ENCODE data around the gene NEDD9. TPM values are rescaled to one million over a fixed set of nuclear protein-coding genes. Genes with fewer than 3 reads are reported as not detected.

NEDD9 gene
- polyA plus RNA-seq, 1 of the 3 experiments (the other 2 are of a cell fraction): 7.4 TPM

DNA sequence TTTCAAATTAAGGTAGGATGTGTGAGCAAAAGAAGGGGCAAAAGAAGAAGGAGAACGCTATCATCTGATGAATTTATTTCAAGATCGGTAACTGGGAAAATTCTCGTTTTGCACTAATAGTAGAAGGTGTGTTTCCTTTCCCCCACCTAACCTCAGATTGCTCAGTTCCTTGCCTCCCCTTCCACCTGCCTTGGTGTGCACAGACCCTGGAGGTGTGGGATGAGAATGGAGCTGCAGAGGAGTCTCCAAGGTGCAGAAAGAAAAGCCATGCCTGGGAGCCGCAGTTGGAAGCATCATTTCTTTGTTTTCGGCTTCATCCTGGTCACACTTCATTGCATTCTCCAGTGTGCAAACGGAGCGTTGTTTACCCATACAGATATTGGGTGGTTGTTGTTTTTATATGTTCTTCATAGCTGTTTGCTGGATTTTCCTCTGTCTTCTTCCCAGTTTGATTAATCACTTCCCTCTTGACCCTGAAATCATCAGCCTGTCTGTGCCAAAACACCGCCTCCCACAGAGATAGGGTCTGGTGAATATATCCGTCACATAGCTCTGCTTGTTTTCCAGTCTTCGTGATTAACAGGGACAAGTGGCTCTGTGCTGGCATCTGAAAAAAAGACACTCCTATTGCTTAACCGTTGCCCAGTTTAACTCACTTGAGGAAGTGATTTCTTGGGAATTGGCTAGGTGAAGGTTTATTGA lies 40.2 kb upstream of the NEDD9 start:
- Histone ChIP-seq H3K9me3 (no peaks in the 10 kb centered on the region), H3F3A (replicated peaks; ENCODE audit: insufficient read depth) (peaks cover 5% of the 10 kb centered on the region), H4K20me1 (ENCODE audit: insufficient read depth) (no peaks in the 10 kb centered on the region), H3K9me2 (no peaks in the 10 kb centered on the region), H3K4me2 (no peak overlapping the region), H3K27me3 (ENCODE audit: insufficient read depth) (no peaks in the 10 kb centered on the region), H3K27ac (ENCODE audit: low read depth in 2 of 2, low read length in 1 of 2) (peak overlapping the region in 1 of 2 experiments; percentile 98; a peak in 2 of 4 replicates), H3K79me2 (ENCODE audit: insufficient read depth) (no peaks in the 10 kb centered on the region), H2AFZ (ENCODE audit: low read depth) (no peak overlapping the region), H3K4me1 (ENCODE audit: control insufficient read depth in 1 of 2, insufficient read depth in 2 of 2, low read depth in 1 of 2, low read length in 1 of 2) (peaks cover 8 to 43% of the 10 kb centered on the region in 2 experiments), H3K36me3 (replicated peaks in 1 of 2; ENCODE audit: control insufficient read depth in 1 of 2, insufficient read depth in 2 of 2, low read length in 1 of 2) (no peaks in the 10 kb centered on the region), H3K9ac (no peak overlapping the region), H3K4me3 (ENCODE audit: low read depth in 2 of 2, low read length in 1 of 2) (no peak overlapping the region)
- 70% methylated on average over 11 of the region's 11 CpGs for WGBS (ENCODE audit: low lambda C conversion rate)
- CTCF ChIA-PET: interaction anchor here (1.2 to 3.6 kb wide), 3 partner anchors 11 to 223 kb away, joined by 3 to 27 read pairs (median 4); no protein-coding TSS in a partner anchor
- POLR2A ChIA-PET: interaction anchor here (0.7 kb wide), 1 partner anchor 120 kb away, joined by 3 read pairs; no protein-coding TSS in a partner anchor
- peak; percentile 43 for DNase-seq
- TF ChIP-seq, protein P1, sequence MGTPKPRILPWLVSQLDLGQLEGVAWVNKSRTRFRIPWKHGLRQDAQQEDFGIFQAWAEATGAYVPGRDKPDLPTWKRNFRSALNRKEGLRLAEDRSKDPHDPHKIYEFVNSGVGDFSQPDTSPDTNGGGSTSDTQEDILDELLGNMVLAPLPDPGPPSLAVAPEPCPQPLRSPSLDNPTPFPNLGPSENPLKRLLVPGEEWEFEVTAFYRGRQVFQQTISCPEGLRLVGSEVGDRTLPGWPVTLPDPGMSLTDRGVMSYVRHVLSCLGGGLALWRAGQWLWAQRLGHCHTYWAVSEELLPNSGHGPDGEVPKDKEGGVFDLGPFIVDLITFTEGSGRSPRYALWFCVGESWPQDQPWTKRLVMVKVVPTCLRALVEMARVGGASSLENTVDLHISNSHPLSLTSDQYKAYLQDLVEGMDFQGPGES (IDR thresholded peaks at IDR 0.05; ENCODE audit: low read depth, low read length): no peak
- TF ChIP-seq RCOR1 (IDR thresholded peaks at IDR 0.05; ENCODE audit: low read length) (peak; percentile 53; the same call in 1 of the 2 replicates), MEF2A (IDR thresholded peaks at IDR 0.05; ENCODE audit: borderline replicate concordance, low read depth) (no peak), TCF12 (IDR thresholded peaks at IDR 0.05) (peak; percentile 67), JUND (IDR thresholded peaks at IDR 0.05) (0 out of 2 replicates have a peak, but pooled peaks have one; percentile 6), EP300 (IDR thresholded peaks at IDR 0.05; ENCODE audit: borderline replicate concordance in 1 of 2, low read depth in 1 of 2, low read length in 1 of 2) (peak in 1 of 2 experiments; percentile 23; a peak in 1 of 4 replicates), SMC3 (IDR thresholded peaks at IDR 0.05; ENCODE audit: low read depth, low read length) (no peak)
- TF ChIP-seq, protein P2, sequence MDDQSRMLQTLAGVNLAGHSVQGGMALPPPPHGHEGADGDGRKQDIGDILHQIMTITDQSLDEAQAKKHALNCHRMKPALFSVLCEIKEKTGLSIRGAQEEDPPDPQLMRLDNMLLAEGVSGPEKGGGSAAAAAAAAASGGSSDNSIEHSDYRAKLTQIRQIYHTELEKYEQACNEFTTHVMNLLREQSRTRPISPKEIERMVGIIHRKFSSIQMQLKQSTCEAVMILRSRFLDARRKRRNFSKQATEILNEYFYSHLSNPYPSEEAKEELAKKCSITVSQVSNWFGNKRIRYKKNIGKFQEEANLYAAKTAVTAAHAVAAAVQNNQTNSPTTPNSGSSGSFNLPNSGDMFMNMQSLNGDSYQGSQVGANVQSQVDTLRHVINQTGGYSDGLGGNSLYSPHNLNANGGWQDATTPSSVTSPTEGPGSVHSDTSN (IDR thresholded peaks at IDR 0.05): peak; percentile 68

DNA sequence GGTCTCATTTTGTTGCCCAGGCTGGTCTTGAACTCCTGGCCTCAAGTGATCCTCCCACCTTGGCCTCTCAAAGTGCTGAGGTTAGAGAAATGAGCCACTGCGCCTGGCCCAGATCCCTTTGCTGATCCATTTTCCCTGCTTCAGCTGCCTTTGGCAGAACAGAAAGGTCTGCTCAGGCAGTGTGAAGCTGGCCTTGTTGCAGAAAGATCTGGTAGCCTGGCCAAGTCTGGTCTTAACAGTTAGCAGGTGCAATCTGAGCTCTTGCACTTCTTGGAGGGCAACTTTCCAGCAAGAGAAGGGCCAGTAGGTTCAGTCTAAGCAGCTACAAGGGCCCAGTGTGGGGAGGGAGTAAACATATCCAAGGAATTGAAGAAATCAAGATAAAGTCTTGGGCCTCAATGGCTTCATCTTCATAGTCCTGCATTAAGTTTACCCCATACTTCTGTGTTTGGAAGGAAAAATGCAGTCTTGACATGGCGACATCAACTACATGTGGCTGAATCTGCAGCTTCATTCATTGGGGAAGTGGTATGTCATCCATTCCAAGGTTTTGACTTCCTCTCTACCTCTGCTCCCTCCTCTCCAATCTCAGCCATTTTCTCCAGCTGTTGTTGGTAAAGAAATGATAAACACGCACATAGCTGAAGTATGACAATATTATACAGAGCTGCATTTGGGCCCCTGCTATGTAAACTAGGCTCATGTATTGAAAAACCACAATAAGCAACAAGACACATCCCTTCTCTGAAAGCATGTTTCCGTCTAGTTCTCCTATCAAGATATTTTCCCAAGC lies 39.0 kb upstream of the NEDD9 start:
- H3K9me3 ChIP-seq: no peaks in the 10 kb centered on the region
- no peak overlapping the region for H3K9ac ChIP-seq
- TF ChIP-seq GATA2 (CRISPR knock-in tag; IDR thresholded peaks at IDR 0.05) (no peak), CHD2 (IDR thresholded peaks at IDR 0.05; ENCODE audit: low read length, partially characterized antibody) (no peak)
- H2AFZ ChIP-seq (ENCODE audit: low read depth): no peak overlapping the region
- H3K4me1 ChIP-seq (ENCODE audit: control insufficient read depth in 1 of 2, insufficient read depth in 2 of 2, low read depth in 1 of 2, low read length in 1 of 2): peaks cover 0 to 36% of the 10 kb centered on the region in 2 experiments; a peak in 2 of 4 replicates
- no peaks in the 10 kb centered on the region for H3K27me3 ChIP-seq (ENCODE audit: insufficient read depth)
- H3K27ac ChIP-seq (ENCODE audit: low read depth in 2 of 2, low read length in 1 of 2): peak overlapping the region in 1 of 2 experiments; percentile 98; a peak in 2 of 4 replicates
- no peaks in the 10 kb centered on the region for H3K9me2 ChIP-seq
- H4K20me1 ChIP-seq (ENCODE audit: insufficient read depth): no peaks in the 10 kb centered on the region
- H3K4me2 ChIP-seq: no peak overlapping the region
- CTCF ChIA-PET: interaction anchor here (1.0 to 3.6 kb wide), 6 partner anchors 20 to 224 kb away, joined by 3 to 27 read pairs (median 4); no protein-coding TSS in a partner anchor
- POLR2A ChIA-PET: interaction anchor here (1.2 to 2.3 kb wide), 2 partner anchors 41 to 225 kb away, joined by 6 to 14 read pairs; no protein-coding TSS in a partner anchor
- no peaks in the 10 kb centered on the region for H3K36me3 ChIP-seq (replicated peaks in 1 of 2; ENCODE audit: control insufficient read depth in 1 of 2, insufficient read depth in 2 of 2, low read length in 1 of 2)
- no peak for DNase-seq
- WGBS (ENCODE audit: low lambda C conversion rate): 94% methylated on average over 4 of the region's 4 CpGs
- peaks cover 5% of the 10 kb centered on the region for H3F3A ChIP-seq (replicated peaks; ENCODE audit: insufficient read depth)
- H3K79me2 ChIP-seq (ENCODE audit: insufficient read depth): no peaks in the 10 kb centered on the region
- no peak overlapping the region for H3K4me3 ChIP-seq (ENCODE audit: low read depth in 2 of 2, low read length in 1 of 2)
